ENCODE data around the gene H6PD.

H6PD gene

DNA sequence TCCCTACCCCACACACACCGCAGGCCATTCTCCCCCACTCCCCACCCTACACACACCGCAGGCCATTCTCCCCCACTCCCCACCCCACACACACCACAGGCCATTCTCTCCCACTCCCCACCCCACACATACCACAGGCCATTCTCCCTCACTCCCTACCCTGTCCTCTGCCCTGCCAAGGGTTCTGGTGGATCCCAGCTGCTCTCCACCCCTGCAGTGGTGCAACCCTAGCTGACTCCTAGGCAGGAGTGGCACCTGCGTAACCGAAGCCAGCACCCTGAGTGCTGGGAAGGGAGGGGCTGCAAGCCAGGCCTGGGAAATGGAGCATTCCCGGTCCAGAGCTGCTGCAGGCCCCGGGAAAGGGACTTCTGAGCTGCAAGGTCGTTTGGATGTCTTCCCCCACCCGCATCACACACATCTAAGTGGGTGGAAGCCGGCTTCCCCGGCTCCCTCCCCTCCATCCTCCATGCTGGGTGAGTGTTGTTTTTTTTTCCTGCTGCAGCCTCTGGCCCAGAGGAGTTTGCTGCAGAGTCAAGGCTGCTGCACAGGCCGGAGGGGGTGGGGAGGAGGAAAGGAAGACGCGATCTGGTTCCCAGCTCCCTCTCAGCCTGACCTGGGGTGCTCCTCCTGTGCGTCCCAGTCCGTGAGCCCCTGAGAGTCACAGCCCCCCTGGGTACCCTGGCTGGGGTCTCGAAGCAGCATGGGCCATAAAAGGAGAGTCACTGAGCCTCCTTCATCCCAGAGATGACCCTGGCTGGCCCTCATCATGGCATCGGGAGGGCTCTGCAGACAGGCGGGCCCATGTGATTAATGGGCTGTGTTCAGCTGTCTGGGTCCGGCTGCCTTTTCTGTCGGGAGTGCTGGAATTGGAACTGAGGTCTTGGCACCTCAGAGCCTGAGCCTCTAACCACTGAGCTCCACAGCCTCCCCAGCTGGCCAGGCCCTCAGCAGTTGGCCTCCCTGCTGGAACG lies 16.1 kb downstream of the H6PD start:
- Histone ChIP-seq H3K27ac (replicated peaks) (no peak overlapping the region), H3K27me3 (ENCODE audit: insufficient read depth, poor library complexity, severe bottlenecking) (no peaks in the 10 kb centered on the region), H3K4me3 (replicated peaks; ENCODE audit: insufficient read depth, low read length) (no peak overlapping the region)
- DNase-seq (ENCODE audit: low read depth in 1 of 2, low spot score in 1 of 2), result no peak
- TF ChIP-seq SPI1 (IDR thresholded peaks at IDR 0.05; ENCODE audit: borderline replicate concordance, low read depth) (no peak), REST (IDR thresholded peaks at IDR 0.05; ENCODE audit: insufficient replicate concordance, low read depth) (no peak), POLR2AphosphoS5 (IDR thresholded peaks at IDR 0.05; ENCODE audit: low read depth) (no peak), CTCF (IDR thresholded peaks at IDR 0.05; ENCODE audit: insufficient read depth, low read length) (no peak), GABPA (IDR thresholded peaks at IDR 0.05; ENCODE audit: low read depth) (no peak)

GRCh38 chr1:9251501-9251900 lies 16.9 kb downstream of the H6PD start:
- Histone ChIP-seq H3K27ac (replicated peaks) (no peak overlapping the region), H3K4me3 (replicated peaks; ENCODE audit: insufficient read depth, low read length) (no peak overlapping the region), H3K27me3 (ENCODE audit: insufficient read depth, poor library complexity, severe bottlenecking) (no peaks in the 10 kb centered on the region)
- no peak for TF ChIP-seq SPI1 (IDR thresholded peaks at IDR 0.05; ENCODE audit: borderline replicate concordance, low read depth)
- TF ChIP-seq GABPA (IDR thresholded peaks at IDR 0.05; ENCODE audit: low read depth), result no peak
- TF ChIP-seq REST (IDR thresholded peaks at IDR 0.05; ENCODE audit: insufficient replicate concordance, low read depth), result no peak
- no peak for TF ChIP-seq CTCF (IDR thresholded peaks at IDR 0.05; ENCODE audit: insufficient read depth, low read length)
- no peak for TF ChIP-seq POLR2AphosphoS5 (IDR thresholded peaks at IDR 0.05; ENCODE audit: low read depth)
- DNase-seq (ENCODE audit: low read depth in 1 of 2, low spot score in 1 of 2), result no peak

GRCh38 chr1:9253004-9253403 lies 18.4 kb downstream of the H6PD start:
- no peak overlapping the region for H3K4me3 ChIP-seq (replicated peaks; ENCODE audit: insufficient read depth, low read length)

More at GRCh38 chr1:9253004-9253403, 18.4 kb downstream of the H6PD start:
- no peak for TF ChIP-seq CTCF (IDR thresholded peaks at IDR 0.05; ENCODE audit: insufficient read depth, low read length)
- no peak for TF ChIP-seq SPI1 (IDR thresholded peaks at IDR 0.05; ENCODE audit: borderline replicate concordance, low read depth)
- no peak for TF ChIP-seq REST (IDR thresholded peaks at IDR 0.05; ENCODE audit: insufficient replicate concordance, low read depth)
- no peak for TF ChIP-seq GABPA (IDR thresholded peaks at IDR 0.05; ENCODE audit: low read depth)
- TF ChIP-seq POLR2AphosphoS5 (IDR thresholded peaks at IDR 0.05; ENCODE audit: low read depth), result no peak
- no peak for DNase-seq (ENCODE audit: low read depth in 1 of 2, low spot score in 1 of 2)
- no peak overlapping the region for H3K27ac ChIP-seq (replicated peaks)
- no peaks in the 10 kb centered on the region for H3K27me3 ChIP-seq (ENCODE audit: insufficient read depth, poor library complexity, severe bottlenecking)
